ENCODE data around the gene UBE2Q2. TPM values are rescaled to one million over a fixed set of nuclear protein-coding genes. Genes with fewer than 3 reads are reported as not detected.
"Not testable (repeated sequence)": the region's sequence is repeated elsewhere in the genome, so short reads cannot be mapped to it uniquely, and the experiment has no call there.

The UBE2Q2 gene
- total RNA-seq, 4 donors from 2014 or later, result 50.6 to 92.2 (median 65.5) TPM

DNA sequence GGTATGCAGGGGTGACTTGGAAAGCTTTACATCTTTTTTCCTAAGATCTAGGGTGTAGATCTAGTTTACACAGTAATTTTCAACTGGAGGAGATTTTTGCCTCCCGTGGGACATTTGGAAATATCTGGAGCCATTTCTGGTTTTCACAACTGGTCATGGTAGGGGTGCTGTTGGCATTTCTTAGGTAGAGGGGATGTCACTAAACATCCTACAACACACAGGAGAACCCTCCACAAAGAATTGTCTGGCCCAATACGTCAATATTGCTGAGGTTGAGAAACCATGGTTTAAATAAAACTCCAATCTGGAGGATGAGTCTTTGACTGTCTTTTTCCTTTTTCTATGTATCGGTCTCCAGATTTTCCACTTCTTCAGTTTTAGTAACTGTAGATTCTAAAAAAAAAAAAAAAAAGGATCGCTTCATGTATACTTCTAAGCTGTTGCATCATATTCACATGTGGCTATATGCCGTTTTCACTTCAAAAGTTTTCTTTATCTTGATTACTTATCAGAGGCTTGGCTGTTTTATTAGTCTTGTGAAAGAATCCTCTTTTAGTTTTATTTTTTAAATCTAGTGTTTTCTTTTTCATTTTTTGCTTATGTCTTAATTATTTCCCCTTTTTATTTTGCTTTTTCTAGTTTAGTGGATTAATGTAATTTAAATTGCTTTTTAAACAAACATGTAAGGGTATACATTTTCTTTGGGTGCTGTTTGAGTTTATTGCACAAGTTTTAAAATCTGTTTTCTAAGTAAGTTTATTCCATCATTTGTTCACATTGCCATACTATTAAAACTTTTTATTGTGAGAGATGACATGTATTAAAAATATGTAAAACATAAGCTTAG, 21.2 kb downstream of the UBE2Q2 start:
- H3K27me3 ChIP-seq, result no peaks in the 10 kb centered on the region
- no peak overlapping the region for H3K4me3 ChIP-seq
- TF ChIP-seq POLR2A (IDR thresholded peaks at IDR 0.05) (no peak), EP300 (IDR thresholded peaks at IDR 0.05) (no peak), POLR2AphosphoS5 (IDR thresholded peaks at IDR 0.05) (no peak)
- TF ChIP-seq, protein P1, sequence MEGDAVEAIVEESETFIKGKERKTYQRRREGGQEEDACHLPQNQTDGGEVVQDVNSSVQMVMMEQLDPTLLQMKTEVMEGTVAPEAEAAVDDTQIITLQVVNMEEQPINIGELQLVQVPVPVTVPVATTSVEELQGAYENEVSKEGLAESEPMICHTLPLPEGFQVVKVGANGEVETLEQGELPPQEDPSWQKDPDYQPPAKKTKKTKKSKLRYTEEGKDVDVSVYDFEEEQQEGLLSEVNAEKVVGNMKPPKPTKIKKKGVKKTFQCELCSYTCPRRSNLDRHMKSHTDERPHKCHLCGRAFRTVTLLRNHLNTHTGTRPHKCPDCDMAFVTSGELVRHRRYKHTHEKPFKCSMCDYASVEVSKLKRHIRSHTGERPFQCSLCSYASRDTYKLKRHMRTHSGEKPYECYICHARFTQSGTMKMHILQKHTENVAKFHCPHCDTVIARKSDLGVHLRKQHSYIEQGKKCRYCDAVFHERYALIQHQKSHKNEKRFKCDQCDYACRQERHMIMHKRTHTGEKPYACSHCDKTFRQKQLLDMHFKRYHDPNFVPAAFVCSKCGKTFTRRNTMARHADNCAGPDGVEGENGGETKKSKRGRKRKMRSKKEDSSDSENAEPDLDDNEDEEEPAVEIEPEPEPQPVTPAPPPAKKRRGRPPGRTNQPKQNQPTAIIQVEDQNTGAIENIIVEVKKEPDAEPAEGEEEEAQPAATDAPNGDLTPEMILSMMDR (IDR thresholded peaks at IDR 0.05), result no peak
- H3K4me1 ChIP-seq, result peaks cover 0 to 6% (median 2%) of the 10 kb centered on the region in 3 donors
- H3K27ac ChIP-seq, result no peak overlapping the region
- H3K36me3 ChIP-seq, result peaks cover 0 to 24% of the 10 kb centered on the region in 2 donors
- ATAC-seq, result no peak
- no peaks in the 10 kb centered on the region for H3K9me3 ChIP-seq
- WGBS, 2 donors (ENCODE audit: low coverage in 1 of 2), result 83 to 90% methylated on average over 5 of the region's 5 CpGs

DNA sequence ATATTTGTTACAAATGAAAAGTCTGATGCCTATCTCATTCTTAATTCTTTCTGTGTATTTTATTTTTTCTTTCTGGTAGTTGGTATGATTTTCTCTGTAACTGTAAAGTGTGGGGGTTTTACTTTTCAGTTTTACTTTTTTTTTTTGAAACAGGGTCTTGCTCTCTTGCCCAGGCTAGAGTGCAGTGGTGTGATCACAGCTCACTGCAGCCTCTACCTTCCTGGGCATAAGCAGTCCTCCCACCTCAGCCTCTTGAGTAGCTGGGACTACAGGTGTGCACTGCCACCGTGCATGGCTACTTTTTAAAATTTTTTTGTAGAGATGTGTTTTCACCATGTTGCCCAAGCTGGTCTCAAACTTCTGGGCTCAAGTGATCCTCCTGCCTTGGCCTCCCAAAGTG, 22.8 kb downstream of the UBE2Q2 start:
- H3K27me3 ChIP-seq, H3K4me3 ChIP-seq, H3K4me1 ChIP-seq, H3K9me3 ChIP-seq, H3K27ac ChIP-seq, ATAC-seq: not testable (repeated sequence)
- peaks cover 0 to 28% of the 10 kb centered on the region in 2 donors for H3K36me3 ChIP-seq
- WGBS, 2 donors (ENCODE audit: low coverage in 1 of 2), result 89 to 100% methylated on average over 1 of the region's 1 CpG

DNA sequence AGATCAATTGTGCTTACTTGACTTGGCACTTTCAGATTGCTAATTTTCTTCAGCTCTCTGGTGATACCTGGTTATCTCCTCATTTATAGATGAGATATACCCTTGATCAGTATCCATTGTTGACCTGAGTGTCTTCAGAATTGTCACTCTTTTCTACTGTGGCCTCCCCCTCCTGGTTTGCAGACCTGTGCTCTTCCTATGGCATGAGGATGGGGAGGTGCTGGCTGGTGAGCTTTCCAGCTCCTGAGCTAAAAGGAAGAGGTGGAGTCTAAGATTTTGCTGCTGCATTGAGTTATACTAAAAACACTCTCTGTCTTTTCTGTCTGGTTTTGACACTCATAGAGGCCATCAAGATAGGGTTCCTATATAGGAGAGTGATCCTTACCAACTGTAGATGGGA, 23.7 kb downstream of the UBE2Q2 start:
- Histone ChIP-seq H3K36me3 (peaks cover 0 to 32% of the 10 kb centered on the region in 2 donors), H3K9me3 (no peaks in the 10 kb centered on the region), H3K4me1 (peaks cover 0 to 6% (median 2%) of the 10 kb centered on the region in 3 donors), H3K27ac (no peak overlapping the region), H3K27me3 (no peaks in the 10 kb centered on the region), H3K4me3 (no peak overlapping the region)
- no peak for ATAC-seq
- TF ChIP-seq POLR2A (IDR thresholded peaks at IDR 0.05) (no peak), POLR2AphosphoS5 (IDR thresholded peaks at IDR 0.05) (no peak), EP300 (IDR thresholded peaks at IDR 0.05) (no peak)
- TF ChIP-seq, protein P1 (IDR thresholded peaks at IDR 0.05), result no peak

DNA sequence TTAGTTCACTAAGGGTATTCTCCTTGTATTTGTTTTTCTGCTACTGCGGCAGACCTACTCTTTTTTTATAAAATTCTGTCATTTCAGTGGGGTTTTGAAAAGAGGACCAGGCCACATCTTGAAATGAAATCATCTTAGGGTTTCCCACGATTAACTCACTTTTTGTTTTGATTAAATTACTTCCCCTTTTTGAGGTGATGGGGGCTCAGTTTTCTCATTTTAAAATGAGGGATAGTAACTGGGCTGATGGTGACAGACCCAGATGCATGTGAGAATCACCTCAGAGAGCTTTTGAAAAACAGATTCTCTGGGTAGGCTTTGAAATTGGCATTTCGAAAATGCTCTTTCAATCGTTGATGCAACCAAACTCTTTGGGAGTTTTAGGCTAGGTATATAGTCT, 24.2 kb downstream of the UBE2Q2 start:
- ATAC-seq, result no peak
- TF ChIP-seq, protein P1 (IDR thresholded peaks at IDR 0.05), result no peak
- TF ChIP-seq EP300 (IDR thresholded peaks at IDR 0.05) (no peak), POLR2AphosphoS5 (IDR thresholded peaks at IDR 0.05) (no peak), POLR2A (IDR thresholded peaks at IDR 0.05) (no peak)
- H3K4me1 ChIP-seq, result peaks cover 0 to 6% (median 2%) of the 10 kb centered on the region in 3 donors
- no peak overlapping the region for H3K4me3 ChIP-seq
- WGBS, 2 donors (ENCODE audit: low coverage in 1 of 2), result 58 to 69% methylated on average over 4 of the region's 4 CpGs
- H3K36me3 ChIP-seq, result peaks cover 0 to 32% of the 10 kb centered on the region in 2 donors
- no peak overlapping the region for H3K27ac ChIP-seq
- no peaks in the 10 kb centered on the region for H3K27me3 ChIP-seq
- H3K9me3 ChIP-seq, result no peaks in the 10 kb centered on the region

DNA sequence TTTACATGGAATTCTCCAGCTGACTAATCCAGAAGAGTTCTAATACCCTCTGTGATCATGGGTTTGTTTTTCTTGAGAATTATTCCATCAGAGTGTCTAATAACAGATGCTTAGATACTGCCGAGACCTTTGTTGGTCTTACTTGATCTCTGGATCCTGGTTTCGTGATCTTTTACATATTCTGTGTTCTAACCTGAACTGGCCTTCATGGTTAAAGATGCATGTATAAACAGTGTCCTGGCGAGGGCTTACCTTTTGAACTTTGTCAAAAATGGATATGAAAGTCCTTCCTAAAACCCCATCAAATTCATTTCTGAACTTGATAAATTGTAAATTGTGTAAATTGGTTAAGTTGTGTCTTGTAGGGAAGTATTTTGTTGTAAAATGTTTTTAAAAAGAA, 24.8 kb downstream of the UBE2Q2 start:
- Histone ChIP-seq H3K9me3 (no peaks in the 10 kb centered on the region), H3K4me1 (peaks cover 0 to 6% (median 2%) of the 10 kb centered on the region in 3 donors), H3K36me3 (peaks cover 0 to 32% of the 10 kb centered on the region in 2 donors), H3K4me3 (no peak overlapping the region), H3K27me3 (no peaks in the 10 kb centered on the region), H3K27ac (no peak overlapping the region)
- no peak for ATAC-seq
- 87 to 100% methylated on average over 3 of the region's 3 CpGs for WGBS, 2 donors (ENCODE audit: low coverage in 1 of 2)
- TF ChIP-seq, protein P1 (IDR thresholded peaks at IDR 0.05), result no peak
- no peak for TF ChIP-seq POLR2A (IDR thresholded peaks at IDR 0.05)
